Glutamatergic neuron (in vitro differentiated cells): ENCODE results near the gene DYNC1LI2. TPM values are rescaled to one million over a fixed set of nuclear protein-coding genes. Genes with fewer than 3 reads are reported as not detected.
"Not testable (repeated sequence)": the region's sequence is repeated elsewhere in the genome, so short reads cannot be mapped to it uniquely, and the experiment has no call there.

ENCODE experiments used
- DNase-seq: peaks from one replicate; pipeline ENCODE4 v3.0.0; 2022
- H3K27ac Mint-ChIP-seq: one replicate; pipeline ENCODE4 v1.8.0; 2020; ENCODE audit warnings: mild to moderate bottlenecking, mixed read lengths, inconsistent platforms; ENCODE audit not compliant: unreplicated experiment
- H3K27me3 Mint-ChIP-seq: one replicate; pipeline ENCODE4 v1.8.0; 2020; ENCODE audit warnings: mild to moderate bottlenecking, moderate library complexity, mixed read lengths, inconsistent platforms; ENCODE audit not compliant: unreplicated experiment
- H3K36me3 Mint-ChIP-seq: one replicate; pipeline ENCODE4 v1.8.0; 2020; ENCODE audit warnings: mild to moderate bottlenecking, mixed read lengths, inconsistent platforms; ENCODE audit not compliant: unreplicated experiment
- H3K4me1 Mint-ChIP-seq: one replicate; pipeline ENCODE4 v1.8.0; 2020; ENCODE audit warnings: mild to moderate bottlenecking, low read depth, mixed read lengths, inconsistent platforms; ENCODE audit not compliant: unreplicated experiment
- H3K4me3 Mint-ChIP-seq: one replicate; pipeline ENCODE4 v1.8.0; 2020; ENCODE audit warnings: mild to moderate bottlenecking, mixed read lengths, inconsistent platforms; ENCODE audit not compliant: unreplicated experiment
- H3K9me3 Mint-ChIP-seq: one replicate; pipeline ENCODE4 v1.8.0; 2020; ENCODE audit warnings: mild to moderate bottlenecking, moderate library complexity, mixed read lengths, inconsistent platforms; ENCODE audit not compliant: unreplicated experiment
- CTCF ChIP-seq: fragments of 200-600 bp; sonication (generic); IDR thresholded peaks from one replicate; pipeline ENCODE4 v1.5.0; 2021; ENCODE audit not compliant: partially characterized antibody, unreplicated experiment
- total RNA-seq: library from RNA; stranded (reverse); fragmentation: NEBNext Ultra II Directional; extraction: Animal tissue kit (Norgen Biotek cat#: 25700); gene quantifications from one replicate; pipeline ENCODE4 v1.2.1, GENCODE V29; 2021; ENCODE audit not compliant: unreplicated experiment

DYNC1LI2 gene
- total RNA-seq, 1 donor from 2014 or later = 269 TPM

GRCh38 chr16:66690106-66690847 lies 61.1 kb downstream of the DYNC1LI2 start:
- H3K36me3 Mint-ChIP-seq = no peaks in the 10 kb centered on the region
- H3K4me3 Mint-ChIP-seq = no peak overlapping the region
- DNase-seq = no peak
- H3K27me3 Mint-ChIP-seq = peaks cover 4% of the 10 kb centered on the region
- no peaks in the 10 kb centered on the region for H3K4me1 Mint-ChIP-seq
- TF ChIP-seq CTCF = no peak
- H3K9me3 Mint-ChIP-seq = no peaks in the 10 kb centered on the region
- no peak overlapping the region for H3K27ac Mint-ChIP-seq

- no peaks in the 10 kb centered on the region for H3K36me3 Mint-ChIP-seq
- DNase-seq = no peak
- no peaks in the 10 kb centered on the region for H3K27me3 Mint-ChIP-seq
- H3K27ac Mint-ChIP-seq = no peak overlapping the region
- H3K9me3 Mint-ChIP-seq = no peaks in the 10 kb centered on the region
- no peaks in the 10 kb centered on the region for H3K4me1 Mint-ChIP-seq
- H3K4me3 Mint-ChIP-seq = no peak overlapping the region
- TF ChIP-seq CTCF = no peak
Observed at GRCh38 chr16:66689282-66689681, 62.1 kb downstream of the DYNC1LI2 start.

GRCh38 chr16:66687906-66688625 lies 63.3 kb downstream of the DYNC1LI2 start:
- Mint-ChIP-seq H3K4me1 (no peaks in the 10 kb centered on the region), H3K4me3 (no peak overlapping the region), H3K36me3 (no peaks in the 10 kb centered on the region), H3K27ac (no peak overlapping the region), H3K9me3 (no peaks in the 10 kb centered on the region), H3K27me3 (no peaks in the 10 kb centered on the region)
- no peak for TF ChIP-seq CTCF
- DNase-seq = no peak

- H3K36me3 Mint-ChIP-seq, H3K27me3 Mint-ChIP-seq, H3K9me3 Mint-ChIP-seq, H3K4me3 Mint-ChIP-seq, H3K27ac Mint-ChIP-seq, DNase-seq, H3K4me1 Mint-ChIP-seq: not testable (repeated sequence)
Observed at GRCh38 chr16:66685501-66686115, 65.8 kb downstream of the DYNC1LI2 start.

- H3K9me3 Mint-ChIP-seq = no peaks in the 10 kb centered on the region
- no peaks in the 10 kb centered on the region for H3K4me1 Mint-ChIP-seq
- TF ChIP-seq CTCF = no peak
- H3K27ac Mint-ChIP-seq = no peak overlapping the region
- no peaks in the 10 kb centered on the region for H3K36me3 Mint-ChIP-seq
- DNase-seq = no peak
- H3K27me3 Mint-ChIP-seq = no peaks in the 10 kb centered on the region
- H3K4me3 Mint-ChIP-seq = no peak overlapping the region
Observed at GRCh38 chr16:66682271-66682670, 69.1 kb downstream of the DYNC1LI2 start.
